Right lobe of liver (tissue), 4 donors: ENCODE measurements around the gene WDR1.

Experiments
- POLR2A ChIP-seq: fragments of 450-650 bp; IDR thresholded peaks from one replicate; pipeline ENCODE4 v1.6.1; 2017; ENCODE audit warnings: antibody characterized with exemption, mild to moderate bottlenecking
- TF ChIP-seq, protein P1 (sequence below), 4 donors: fragments of 200-600 bp in 3 of 4; fragments of 450-650 bp in 1 of 4; IDR thresholded peaks; one replicate each; pipeline versions ENCODE4 v1.5.1 to v1.8.0; 2016 to 2022; ENCODE audit warnings: antibody characterized with exemption in 4 of 4, mild to moderate bottlenecking in 2 of 4
- donor health status: DM: no; HTN: no; CAD: no.
- donor health status: DM: no; HTN: no; CAD: no.
- donor health status: DM: no; HTN: yes; CAD: no.

DNA sequence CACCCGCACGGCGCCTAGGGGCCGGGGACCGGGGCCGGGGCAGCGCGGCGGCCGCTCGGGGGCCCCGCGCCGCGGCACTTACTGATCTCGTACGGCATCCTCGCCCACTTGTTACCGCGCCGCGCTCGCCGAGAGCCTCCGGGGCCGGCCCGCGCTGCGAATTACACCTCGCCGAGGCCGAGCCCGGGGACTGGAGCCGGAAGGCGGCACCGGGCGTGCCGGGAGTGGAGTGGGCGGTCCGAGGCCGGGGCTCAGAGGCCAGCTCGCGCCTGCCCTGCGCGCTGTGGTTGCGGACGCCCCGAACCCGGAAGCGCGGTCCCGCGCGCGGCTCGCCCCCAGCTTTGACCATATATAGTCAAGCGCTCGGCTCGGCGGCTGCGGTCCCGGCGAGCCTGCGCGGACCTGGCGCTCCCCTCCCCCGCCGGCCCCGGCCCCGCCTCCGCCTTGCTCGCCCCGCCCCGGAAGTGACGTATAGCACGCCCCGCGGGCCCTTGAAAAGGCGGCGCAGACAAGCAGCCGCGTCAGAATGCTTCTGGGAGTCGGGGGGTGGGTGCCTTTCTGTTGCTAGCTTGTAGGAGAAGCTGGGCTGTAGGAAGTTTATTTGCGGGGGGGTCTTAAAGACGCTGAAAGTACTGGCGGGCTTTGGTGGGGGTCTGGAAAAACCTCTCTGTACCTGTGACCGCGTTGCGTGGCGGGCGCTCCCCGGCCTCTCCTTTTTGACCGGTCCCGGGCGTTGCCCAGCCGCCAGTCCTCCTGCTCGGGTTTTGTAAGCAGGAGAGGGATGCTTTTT is at the start of gene WDR1:
- peak; percentile 96 for TF ChIP-seq POLR2A
- TF ChIP-seq, protein P1, sequence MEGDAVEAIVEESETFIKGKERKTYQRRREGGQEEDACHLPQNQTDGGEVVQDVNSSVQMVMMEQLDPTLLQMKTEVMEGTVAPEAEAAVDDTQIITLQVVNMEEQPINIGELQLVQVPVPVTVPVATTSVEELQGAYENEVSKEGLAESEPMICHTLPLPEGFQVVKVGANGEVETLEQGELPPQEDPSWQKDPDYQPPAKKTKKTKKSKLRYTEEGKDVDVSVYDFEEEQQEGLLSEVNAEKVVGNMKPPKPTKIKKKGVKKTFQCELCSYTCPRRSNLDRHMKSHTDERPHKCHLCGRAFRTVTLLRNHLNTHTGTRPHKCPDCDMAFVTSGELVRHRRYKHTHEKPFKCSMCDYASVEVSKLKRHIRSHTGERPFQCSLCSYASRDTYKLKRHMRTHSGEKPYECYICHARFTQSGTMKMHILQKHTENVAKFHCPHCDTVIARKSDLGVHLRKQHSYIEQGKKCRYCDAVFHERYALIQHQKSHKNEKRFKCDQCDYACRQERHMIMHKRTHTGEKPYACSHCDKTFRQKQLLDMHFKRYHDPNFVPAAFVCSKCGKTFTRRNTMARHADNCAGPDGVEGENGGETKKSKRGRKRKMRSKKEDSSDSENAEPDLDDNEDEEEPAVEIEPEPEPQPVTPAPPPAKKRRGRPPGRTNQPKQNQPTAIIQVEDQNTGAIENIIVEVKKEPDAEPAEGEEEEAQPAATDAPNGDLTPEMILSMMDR (IDR thresholded peaks at IDR 0.05): no peak
